HG02970 (cell line): ENCODE data around the gene EXT2.

Experiments
- ATAC-seq: cut with Tn5 transposase; IDR thresholded peaks from one replicate; pipeline ENCODE4 v1.9.1; 2021; ENCODE audit warnings: mild to moderate bottlenecking, moderate library complexity, moderate number of reproducible peaks; ENCODE audit not compliant: unreplicated experiment, low FRiP score

Gene EXT2

GRCh38 chr11:44192462-44193100 lies 97.1 kb downstream of the EXT2 start:
- ATAC-seq: no peak

- ATAC-seq: no peak
These were observed 98.4 kb downstream of the EXT2 start for GRCh38 chr11:44193856-44194255.

GRCh38 chr11:44198146-44198724 lies 102.8 kb downstream of the EXT2 start:
- ATAC-seq: no peak

- no peak for ATAC-seq
These were observed 103.8 kb downstream of the EXT2 start for GRCh38 chr11:44199298-44199697.

- no peak for ATAC-seq
These were observed 104.3 kb downstream of the EXT2 start for GRCh38 chr11:44199816-44200215.

GRCh38 chr11:44203270-44204043 lies 108.0 kb downstream of the EXT2 start:
- no peak for ATAC-seq

- no peak for ATAC-seq
These were observed 109.9 kb downstream of the EXT2 start for GRCh38 chr11:44205352-44205751.

GRCh38 chr11:44205836-44206235 lies 110.4 kb downstream of the EXT2 start:
- no peak for ATAC-seq

GRCh38 chr11:44207292-44207691 lies 111.8 kb downstream of the EXT2 start:
- no peak for ATAC-seq

- no peak for ATAC-seq
These were observed 113.6 kb downstream of the EXT2 start for GRCh38 chr11:44208976-44209603.

GRCh38 chr11:44212128-44212527 lies 116.7 kb downstream of the EXT2 start:
- ATAC-seq: no peak

- no peak for ATAC-seq
These were observed 117.7 kb downstream of the EXT2 start for GRCh38 chr11:44213148-44213547.

GRCh38 chr11:44217432-44217831 lies 122.0 kb downstream of the EXT2 start:
- ATAC-seq: no peak

GRCh38 chr11:44219830-44220796 lies 124.6 kb downstream of the EXT2 start:
- no peak for ATAC-seq

- no peak for ATAC-seq
These were observed 126.0 kb downstream of the EXT2 start for GRCh38 chr11:44221456-44221855.

GRCh38 chr11:44221992-44222391 lies 126.5 kb downstream of the EXT2 start:
- ATAC-seq: no peak

GRCh38 chr11:44223238-44223637 lies 127.8 kb downstream of the EXT2 start:
- no peak for ATAC-seq

GRCh38 chr11:44224867-44225501 lies 129.5 kb downstream of the EXT2 start:
- no peak for ATAC-seq

GRCh38 chr11:44226490-44226889 lies 131.0 kb downstream of the EXT2 start:
- no peak for ATAC-seq

GRCh38 chr11:44226945-44227344 lies 131.5 kb downstream of the EXT2 start:
- no peak for ATAC-seq
